ENCODE measurements around the gene CFAP91.

GRCh38 chr3:119731560-119732343, 28.9 kb downstream of the CFAP91 start:
- TF ChIP-seq EZH2 (IDR thresholded peaks at IDR 0.05) (no peak), POLR2AphosphoS5 (IDR thresholded peaks at IDR 0.05; ENCODE audit: borderline replicate concordance, low read depth, low read length) (no peak), FOXP2 (optimal IDR thresholded peaks at IDR 0.05; ENCODE audit: control extremely low read depth, extremely low read length, insufficient read depth) (no peak)

Data from SK-N-MC (cell line).